ENCODE results near the gene CPM. TPM values are rescaled to one million over a fixed set of nuclear protein-coding genes. Genes with fewer than 3 reads are reported as not detected.
A peak's percentile ranks its signal among the peaks of the same experiment; 100 is the strongest.
"Not testable (repeated sequence)": the region's sequence is repeated elsewhere in the genome, so short reads cannot be mapped to it uniquely, and the experiment has no call there.

CPM gene
- polyA plus RNA-seq, 1 donor (not counting 4 experiments of a cell fraction or from before 2014, with no cell fraction given), result 2.5 TPM

DNA sequence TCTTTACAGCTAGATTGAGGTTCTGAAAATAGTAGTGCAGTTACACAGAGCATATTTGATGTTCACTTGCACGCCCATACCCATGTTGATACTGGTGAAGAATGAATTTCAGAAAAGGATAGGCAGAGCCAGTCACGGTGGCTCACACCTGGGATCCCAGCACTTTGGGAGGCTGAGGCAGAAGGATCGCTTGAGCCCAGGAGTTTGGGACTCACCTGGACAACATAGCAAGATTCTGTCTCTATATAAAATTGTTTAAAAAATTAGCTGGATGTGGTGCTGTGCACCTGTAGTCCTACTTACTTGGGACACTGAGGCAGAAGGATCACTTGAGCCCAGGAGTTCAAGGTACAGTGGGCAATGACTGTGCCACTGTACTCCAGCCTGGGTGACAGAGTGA, 68.4 kb downstream of the CPM start:
- no peak for DNase-seq (ENCODE audit: low read depth, low spot score)
- H3K36me3 ChIP-seq (ENCODE audit: control insufficient read depth in 2 of 2, extremely low read depth in 1 of 2, insufficient read depth in 2 of 2, low read length in 2 of 2), result no peaks in the 10 kb centered on the region
- no peaks in the 10 kb centered on the region for H3K79me2 ChIP-seq (ENCODE audit: control insufficient read depth, insufficient read depth, low read length)
- no peaks in the 10 kb centered on the region for H3K9me3 ChIP-seq (ENCODE audit: control insufficient read depth, low read depth, low read length)
- TF ChIP-seq CTCF (optimal IDR thresholded peaks at IDR 0.05 in 1 of 3, IDR thresholded peaks at IDR 0.05 in 1 of 3, conservative IDR thresholded peaks at IDR 0.05 in 1 of 3; ENCODE audit: extremely low read depth in 1 of 3, insufficient read depth in 2 of 3, low read length in 3 of 3) (no peak), EZH2 (IDR thresholded peaks at IDR 0.05; ENCODE audit: low read length) (no peak)
- H3K4me3 ChIP-seq (ENCODE audit: control insufficient read depth in 2 of 3, extremely low read depth in 1 of 3, insufficient read depth in 2 of 3, low read depth in 1 of 3, low read length in 3 of 3), result no peak overlapping the region
- H4K20me1 ChIP-seq (ENCODE audit: control insufficient read depth, extremely low read depth, insufficient read depth, low read length), result no peaks in the 10 kb centered on the region
- no peak overlapping the region for H3K4me2 ChIP-seq (ENCODE audit: control insufficient read depth, extremely low read depth, insufficient read depth, low read depth, low read length)
- H3K9ac ChIP-seq (ENCODE audit: control insufficient read depth, extremely low read depth, insufficient read depth, low read length), result no peak overlapping the region
- dilution Hi-C loops (cut with MboI; ENCODE audit: extremely low pct_ligation_motif_present, low sequenced_read_pairs), result no loop called here
- no peaks in the 10 kb centered on the region for H3K27me3 ChIP-seq (ENCODE audit: control insufficient read depth, extremely low read depth, insufficient read depth, low read length)
- FAIRE-seq, result no peak
- no peaks in the 10 kb centered on the region for H3K9me1 ChIP-seq (ENCODE audit: control insufficient read depth, extremely low read depth, insufficient read depth, low read length)
- peaks cover 11% of the 10 kb centered on the region for H3K4me1 ChIP-seq (ENCODE audit: control insufficient read depth, extremely low read depth, insufficient read depth, low read length)
- no peak overlapping the region for H3K27ac ChIP-seq (ENCODE audit: control insufficient read depth, insufficient read depth, low read length)
- no peak overlapping the region for H2AFZ ChIP-seq (ENCODE audit: control insufficient read depth, low read length)

GRCh38 chr12:68863886-68864454, 69.0 kb downstream of the CPM start:
- H2AFZ ChIP-seq (ENCODE audit: control insufficient read depth, low read length); DNase-seq (ENCODE audit: low read depth, low spot score); H3K27ac ChIP-seq (ENCODE audit: control insufficient read depth, insufficient read depth, low read length); H3K9ac ChIP-seq (ENCODE audit: control insufficient read depth, extremely low read depth, insufficient read depth, low read length); H3K9me1 ChIP-seq (ENCODE audit: control insufficient read depth, extremely low read depth, insufficient read depth, low read length); FAIRE-seq; H3K4me3 ChIP-seq (ENCODE audit: control insufficient read depth in 2 of 3, extremely low read depth in 1 of 3, insufficient read depth in 2 of 3, low read depth in 1 of 3, low read length in 3 of 3); dilution Hi-C loops (cut with MboI; ENCODE audit: extremely low pct_ligation_motif_present, low sequenced_read_pairs); H3K9me3 ChIP-seq (ENCODE audit: control insufficient read depth, low read depth, low read length); H4K20me1 ChIP-seq (ENCODE audit: control insufficient read depth, extremely low read depth, insufficient read depth, low read length); H3K79me2 ChIP-seq (ENCODE audit: control insufficient read depth, insufficient read depth, low read length); H3K36me3 ChIP-seq (ENCODE audit: control insufficient read depth in 2 of 2, extremely low read depth in 1 of 2, insufficient read depth in 2 of 2, low read length in 2 of 2); H3K27me3 ChIP-seq (ENCODE audit: control insufficient read depth, extremely low read depth, insufficient read depth, low read length): not testable (repeated sequence)
- TF ChIP-seq CTCF (optimal IDR thresholded peaks at IDR 0.05 in 1 of 3, IDR thresholded peaks at IDR 0.05 in 1 of 3, conservative IDR thresholded peaks at IDR 0.05 in 1 of 3; ENCODE audit: extremely low read depth in 1 of 3, insufficient read depth in 2 of 3, low read length in 3 of 3), result peak in 2 of 3 experiments; percentile 34 to 42
- H3K4me1 ChIP-seq (ENCODE audit: control insufficient read depth, extremely low read depth, insufficient read depth, low read length), result peaks cover 11% of the 10 kb centered on the region
- H3K4me2 ChIP-seq (ENCODE audit: control insufficient read depth, extremely low read depth, insufficient read depth, low read depth, low read length), result peak overlapping the region; percentile 40

Data from keratinocyte (primary cell).